HG03097 (cell line): ENCODE measurements around the gene TSPAN10.

Experiments used
- ATAC-seq: cut with Tn5 transposase; IDR thresholded peaks from one replicate; pipeline ENCODE4 v1.9.1; 2021; ENCODE audit not compliant: unreplicated experiment, low FRiP score

The TSPAN10 gene

GRCh38 chr17:81685108-81685507 is 48.1 kb downstream of the TSPAN10 start:
- no peak for ATAC-seq

DNA sequence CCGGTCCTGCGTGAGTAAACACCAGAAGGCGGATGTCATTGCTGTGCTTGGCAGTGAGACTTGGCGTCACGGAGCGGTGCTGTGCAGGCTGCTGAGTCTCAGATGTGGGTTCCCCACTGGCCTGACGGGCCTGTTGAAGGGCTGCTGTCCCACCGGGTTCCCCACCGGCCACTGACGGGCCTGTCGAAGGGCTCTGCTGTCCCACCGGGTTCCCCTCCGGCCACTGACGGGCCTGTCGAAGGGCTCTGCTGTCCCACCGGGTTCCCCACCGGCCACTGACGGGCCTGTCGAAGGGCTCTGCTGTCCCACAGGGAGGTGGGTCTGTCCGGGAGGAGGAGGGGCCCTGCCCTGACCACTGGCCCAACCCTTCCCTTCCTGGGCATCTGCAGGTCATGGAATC is 49.6 kb downstream of the TSPAN10 start:
- no peak for ATAC-seq

GRCh38 chr17:81687770-81688541 is 51.0 kb downstream of the TSPAN10 start:
- no peak for ATAC-seq

- ATAC-seq: no peak
Observed at GRCh38 chr17:81688616-81689015, 51.6 kb downstream of the TSPAN10 start.

GRCh38 chr17:81690066-81690465 is 53.1 kb downstream of the TSPAN10 start:
- no peak for ATAC-seq

- ATAC-seq: no peak
Observed at GRCh38 chr17:81690549-81690948, 53.6 kb downstream of the TSPAN10 start.

DNA sequence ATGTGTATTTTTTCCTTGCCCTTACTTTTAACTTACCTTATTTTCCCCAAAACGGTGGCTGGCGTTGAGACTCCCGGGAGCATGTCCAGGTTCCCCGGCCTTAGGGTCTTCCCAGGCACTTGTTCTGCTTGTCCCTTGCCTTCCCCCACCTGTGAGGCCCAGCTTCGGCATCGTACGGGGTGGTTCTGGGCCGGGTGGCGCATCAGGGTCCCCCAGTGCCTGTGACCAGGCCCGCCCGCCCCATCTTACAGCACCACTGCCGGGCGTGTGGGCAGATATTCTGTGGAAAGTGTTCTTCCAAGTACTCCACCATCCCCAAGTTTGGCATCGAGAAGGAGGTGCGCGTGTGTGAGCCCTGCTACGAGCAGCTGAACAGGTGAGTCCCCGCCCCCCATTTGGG is 54.2 kb downstream of the TSPAN10 start:
- no peak for ATAC-seq

DNA sequence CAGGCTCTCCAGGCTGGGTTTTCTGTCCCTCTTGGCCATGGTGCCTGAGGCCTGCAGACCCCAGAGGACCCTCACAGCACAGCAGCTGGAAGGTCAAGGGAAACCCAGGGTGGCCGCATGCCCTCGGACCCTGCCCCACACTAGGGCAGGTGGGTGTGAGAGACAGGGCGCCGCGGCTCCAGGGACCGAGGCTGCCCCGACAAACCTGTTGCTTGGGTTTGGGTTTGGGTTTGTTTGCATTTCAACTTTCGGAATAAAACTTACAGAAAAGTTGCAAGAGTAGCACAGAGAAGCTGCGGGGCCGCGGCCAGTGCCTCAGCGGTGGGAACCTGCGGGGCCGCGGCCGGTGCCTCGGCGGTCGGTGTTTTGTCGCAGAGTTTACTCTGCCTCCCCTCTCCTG is 54.6 kb downstream of the TSPAN10 start:
- no peak for ATAC-seq

DNA sequence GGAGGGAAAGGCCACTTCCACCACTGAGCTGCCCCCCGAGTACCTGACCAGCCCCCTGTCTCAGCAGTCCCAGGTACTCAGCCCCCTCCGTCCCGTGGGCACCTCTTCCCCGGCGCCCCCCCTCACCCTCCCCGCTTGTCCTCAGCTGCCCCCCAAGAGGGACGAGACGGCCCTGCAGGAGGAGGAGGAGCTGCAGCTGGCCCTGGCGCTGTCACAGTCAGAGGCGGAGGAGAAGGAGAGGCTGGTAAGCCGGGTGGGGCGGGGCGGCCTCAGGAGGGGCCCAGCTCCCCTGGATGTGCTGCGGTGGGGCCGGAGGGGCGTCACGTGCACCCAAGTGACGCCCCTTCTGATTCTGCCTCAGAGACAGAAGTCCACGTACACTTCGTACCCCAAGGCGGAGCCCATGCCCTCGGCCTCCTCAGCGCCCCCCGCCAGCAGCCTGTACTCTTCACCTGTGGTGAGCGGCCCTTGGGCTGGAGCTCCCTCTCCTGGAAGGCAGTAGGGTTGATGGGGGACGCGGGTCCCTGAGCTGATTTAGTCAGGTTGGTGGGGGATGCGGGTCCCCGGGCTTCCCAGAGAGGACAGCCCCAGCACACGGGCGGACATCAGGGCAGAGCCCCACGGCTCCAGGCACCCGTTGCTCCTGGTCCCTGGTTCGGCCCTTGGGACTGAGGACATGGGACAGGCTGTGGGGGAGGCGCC is 56.7 kb downstream of the TSPAN10 start:
- no peak for ATAC-seq

- no peak for ATAC-seq
Observed at GRCh38 chr17:81694810-81695209, 57.8 kb downstream of the TSPAN10 start.

DNA sequence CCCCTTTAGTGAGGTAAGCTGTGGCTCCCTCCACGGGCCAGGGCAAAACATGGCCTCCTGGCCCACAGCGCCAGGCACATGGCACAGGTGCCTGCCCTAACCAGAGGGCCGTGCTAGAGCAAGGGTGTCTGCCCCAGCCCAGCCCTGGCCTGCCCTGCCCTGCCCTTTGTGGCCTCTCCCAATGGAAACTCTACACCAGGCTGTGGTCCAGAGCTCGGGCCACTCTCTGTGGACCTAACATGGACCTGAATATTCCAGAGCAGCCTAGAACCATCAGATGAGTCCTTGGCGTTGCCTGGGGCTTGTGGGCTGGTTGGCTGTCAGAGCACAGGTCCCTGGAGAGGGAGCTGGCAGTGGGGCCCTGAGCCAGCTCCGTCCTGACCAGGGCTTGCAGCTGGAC is 58.2 kb downstream of the TSPAN10 start:
- no peak for ATAC-seq

- no peak for ATAC-seq
Observed at GRCh38 chr17:81695801-81696200, 58.8 kb downstream of the TSPAN10 start.

GRCh38 chr17:81696218-81696941 is 59.4 kb downstream of the TSPAN10 start:
- no peak for ATAC-seq

DNA sequence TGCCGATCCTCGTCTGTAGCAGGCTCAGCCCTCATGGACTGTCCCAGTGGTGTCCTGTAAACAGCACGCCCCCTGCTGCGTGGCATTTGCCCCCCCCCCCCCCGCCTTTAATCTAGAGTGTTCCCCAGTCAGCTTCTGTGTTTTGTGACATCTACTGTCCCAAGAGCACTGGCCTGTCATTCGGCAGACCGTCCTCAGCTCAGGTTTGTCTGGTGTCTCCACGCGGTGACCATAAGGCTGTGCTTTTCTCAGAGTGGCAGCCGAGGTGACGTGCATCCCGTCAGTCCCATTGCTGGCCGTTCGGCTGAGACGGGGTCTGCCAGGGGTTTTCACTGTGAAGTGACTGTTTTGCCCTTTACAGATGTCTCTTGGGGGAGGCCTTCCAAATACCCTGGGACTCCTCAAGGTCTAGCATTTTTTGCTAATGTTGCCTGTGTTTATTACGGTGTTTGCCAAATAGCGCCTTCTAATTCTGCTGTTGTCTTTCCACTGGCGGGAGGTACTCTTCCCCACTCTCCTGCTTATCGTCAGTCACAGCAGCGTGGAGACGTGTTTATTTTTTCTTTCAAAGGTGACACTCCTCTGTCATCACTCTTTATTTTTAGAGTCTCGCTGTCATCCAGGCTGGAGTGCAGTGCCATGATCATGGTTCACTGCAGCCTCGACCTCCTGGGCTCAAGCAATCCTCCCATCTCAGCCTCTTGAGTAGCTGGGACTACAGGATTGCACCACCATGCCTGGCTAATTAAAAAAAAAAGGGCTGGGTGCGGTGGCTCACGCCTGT is 60.5 kb downstream of the TSPAN10 start:
- no peak for ATAC-seq
